BJ (cell line): ENCODE data around the gene CFDP1. TPM values are rescaled to one million over a fixed set of nuclear protein-coding genes. Genes with fewer than 3 reads are reported as not detected.

Experiments used
- CTCF ChIA-PET: fragments of 350-600 bp; formaldehyde crosslinking; extraction: SDS; loops from one replicate; lab custom pipeline; 2021; ENCODE audit warnings: antibody characterized with exemption, inconsistent platforms; lab: Yijun Ruan, JAX
- POLR2A ChIA-PET: fragments of 300-600 bp; sonication (Branson Sonifier 250); formaldehyde crosslinking; extraction: SDS; loops from one replicate; lab custom pipeline; 2021; ENCODE audit warnings: antibody characterized with exemption; lab: Charles Lee
- DNase-seq: peaks from one replicate; pipeline ENCODE4 v3.0.0-alpha.2; 2011; ENCODE audit warnings: low read depth
- H3K27me3 ChIP-seq: 2 replicates; pipeline ENCODE4 v1.6.0; 2011; ENCODE audit warnings: low read length; ENCODE audit not compliant: control insufficient read depth, insufficient read depth
- H3K36me3 ChIP-seq: 2 replicates; pipeline ENCODE4 v1.5.1; 2011; ENCODE audit warnings: low read length; ENCODE audit not compliant: control insufficient read depth, insufficient read depth
- H3K4me3 ChIP-seq: 2 replicates; pipeline ENCODE4 v1.5.1; 2011; ENCODE audit warnings: low read depth, mild to moderate bottlenecking, control low read depth, low read length
- polyA plus RNA-seq: library from polyadenylated mRNA; depleted of rRNA; stranded (reverse); fragments of >200 nt; gene quantifications from 2 replicates; pipeline ENCODE4 v1.2.3, GENCODE V29; 2011
- TF ChIP-seq, protein P1 (sequence below): IDR thresholded peaks from 2 replicates; pipeline ENCODE4 v1.5.1; 2011; ENCODE audit warnings: low read depth, mild to moderate bottlenecking, control low read depth, inconsistent platforms, low read length, moderate library complexity; ENCODE audit not compliant: insufficient read depth

CFDP1 gene
- polyA plus RNA-seq, 1 experiment, result 10.9 TPM

DNA sequence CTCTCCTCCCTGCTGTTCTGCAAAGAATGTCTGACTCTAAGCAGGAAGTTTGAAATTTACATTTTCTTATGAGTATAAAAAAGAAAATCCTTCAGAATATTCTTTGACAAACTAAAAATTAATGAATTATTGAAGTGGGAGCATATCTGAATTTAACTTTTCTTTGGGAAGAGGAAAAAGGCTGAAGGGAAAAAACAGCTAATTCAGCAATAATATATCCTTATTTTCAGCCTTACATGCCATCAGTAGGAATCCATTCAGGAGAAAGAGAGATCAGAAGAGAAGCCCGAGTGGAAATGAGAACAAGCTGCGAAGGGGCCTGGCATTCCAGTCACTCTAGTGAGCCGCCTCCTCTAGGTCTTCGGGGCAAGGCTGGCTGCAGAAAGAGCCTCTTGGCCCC, 140.1 kb downstream of the CFDP1 start:
- TF ChIP-seq, protein P1, sequence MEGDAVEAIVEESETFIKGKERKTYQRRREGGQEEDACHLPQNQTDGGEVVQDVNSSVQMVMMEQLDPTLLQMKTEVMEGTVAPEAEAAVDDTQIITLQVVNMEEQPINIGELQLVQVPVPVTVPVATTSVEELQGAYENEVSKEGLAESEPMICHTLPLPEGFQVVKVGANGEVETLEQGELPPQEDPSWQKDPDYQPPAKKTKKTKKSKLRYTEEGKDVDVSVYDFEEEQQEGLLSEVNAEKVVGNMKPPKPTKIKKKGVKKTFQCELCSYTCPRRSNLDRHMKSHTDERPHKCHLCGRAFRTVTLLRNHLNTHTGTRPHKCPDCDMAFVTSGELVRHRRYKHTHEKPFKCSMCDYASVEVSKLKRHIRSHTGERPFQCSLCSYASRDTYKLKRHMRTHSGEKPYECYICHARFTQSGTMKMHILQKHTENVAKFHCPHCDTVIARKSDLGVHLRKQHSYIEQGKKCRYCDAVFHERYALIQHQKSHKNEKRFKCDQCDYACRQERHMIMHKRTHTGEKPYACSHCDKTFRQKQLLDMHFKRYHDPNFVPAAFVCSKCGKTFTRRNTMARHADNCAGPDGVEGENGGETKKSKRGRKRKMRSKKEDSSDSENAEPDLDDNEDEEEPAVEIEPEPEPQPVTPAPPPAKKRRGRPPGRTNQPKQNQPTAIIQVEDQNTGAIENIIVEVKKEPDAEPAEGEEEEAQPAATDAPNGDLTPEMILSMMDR, result no peak
- DNase-seq, result no peak
- Histone ChIP-seq H3K4me3 (no peak overlapping the region), H3K27me3 (no peaks in the 10 kb centered on the region), H3K36me3 (peaks cover 3% of the 10 kb centered on the region)
- POLR2A ChIA-PET, result no interaction called here
- CTCF ChIA-PET, result interaction anchor here (0.6 to 1.9 kb wide), 5 partner anchors 14 to 94 kb away, joined by 3 to 8 read pairs (median 5); no protein-coding TSS in a partner anchor

DNA sequence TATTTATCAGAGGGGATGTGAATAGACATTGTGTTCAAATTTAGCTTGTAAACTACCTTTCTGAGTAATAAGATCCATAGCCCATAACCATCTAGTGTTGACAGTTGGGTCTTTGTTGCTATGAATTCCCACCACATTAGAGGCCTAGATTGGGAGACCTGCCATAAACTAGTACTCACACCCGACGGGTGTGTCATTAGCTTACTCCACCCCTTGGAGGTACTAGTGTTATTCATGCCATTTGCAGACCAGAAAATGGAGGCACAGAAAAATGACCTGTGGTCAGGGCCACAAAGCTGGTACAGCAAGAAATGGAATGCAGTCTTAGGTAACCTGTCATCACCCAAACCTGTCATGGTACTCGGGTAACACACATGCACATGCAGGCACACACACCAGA, 140.6 kb downstream of the CFDP1 start:
- no peaks in the 10 kb centered on the region for H3K27me3 ChIP-seq
- TF ChIP-seq, protein P1, result no peak
- H3K36me3 ChIP-seq, result peaks cover 3% of the 10 kb centered on the region
- ChIA-PET CTCF (interaction anchor here (0.9 to 1.9 kb wide), 5 partner anchors 10 to 94 kb away, joined by 3 to 8 read pairs (median 5); no protein-coding TSS in a partner anchor), POLR2A (no interaction called here)
- no peak overlapping the region for H3K4me3 ChIP-seq
- DNase-seq, result no peak

DNA sequence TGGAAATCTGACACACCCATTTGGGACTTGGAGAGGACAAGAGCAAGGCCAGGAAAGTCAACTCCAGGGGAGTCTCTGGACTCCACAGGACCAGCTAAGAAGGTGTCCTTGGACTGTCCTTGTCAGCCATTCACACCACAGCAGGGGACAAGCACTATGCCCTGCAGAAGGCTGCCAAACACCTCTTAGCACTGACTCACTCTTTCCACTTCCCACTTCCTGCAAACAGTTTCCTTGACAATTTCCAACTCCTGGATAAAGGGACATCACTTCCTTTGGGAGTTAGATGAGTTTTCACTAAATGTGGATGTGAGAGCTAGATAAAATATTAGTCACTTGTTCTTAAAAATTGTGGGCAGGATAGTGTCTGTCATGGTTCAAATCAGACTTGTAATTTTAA, 144.1 kb downstream of the CFDP1 start:
- ChIA-PET CTCF (interaction anchor here (1.2 kb wide), 1 partner anchor 101 kb away, joined by 3 read pairs; no protein-coding TSS in a partner anchor), POLR2A (interaction anchor here (0.6 kb wide), 1 partner anchor 13 kb away, joined by 3 read pairs; no protein-coding TSS in a partner anchor)
- H3K36me3 ChIP-seq, result peaks cover 3% of the 10 kb centered on the region
- H3K4me3 ChIP-seq, result no peak overlapping the region
- H3K27me3 ChIP-seq, result no peaks in the 10 kb centered on the region
- no peak for DNase-seq
- TF ChIP-seq, protein P1, result no peak

DNA sequence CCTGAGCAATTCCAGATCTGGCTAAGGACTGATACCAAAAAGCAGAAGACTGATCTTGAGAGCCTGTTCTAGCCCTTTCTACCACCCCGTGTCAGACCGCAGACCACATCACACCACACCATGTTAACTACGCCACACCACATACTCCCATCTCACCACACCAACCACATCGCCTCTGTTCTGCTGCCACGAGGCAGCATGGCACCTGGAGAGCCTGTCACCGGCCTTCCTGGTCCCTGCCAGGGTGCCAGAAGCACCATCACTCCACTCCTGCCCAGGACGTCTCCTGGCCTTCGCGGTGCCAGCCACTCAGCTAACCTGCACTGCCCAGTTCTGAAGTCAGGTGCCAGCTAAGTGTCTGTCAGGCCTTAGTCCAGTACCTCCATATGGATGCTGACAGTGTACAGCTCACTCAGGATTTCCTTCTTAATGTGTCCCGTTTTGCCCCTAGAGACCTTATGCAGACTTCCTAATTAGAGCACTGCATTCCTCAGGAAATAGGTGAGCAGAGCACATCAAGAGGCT, 144.6 kb downstream of the CFDP1 start:
- CTCF ChIA-PET, result interaction anchor here (1.2 kb wide), 1 partner anchor 102 kb away, joined by 3 read pairs; no protein-coding TSS in a partner anchor
- TF ChIP-seq, protein P1, result no peak
- no peaks in the 10 kb centered on the region for H3K27me3 ChIP-seq

DNA sequence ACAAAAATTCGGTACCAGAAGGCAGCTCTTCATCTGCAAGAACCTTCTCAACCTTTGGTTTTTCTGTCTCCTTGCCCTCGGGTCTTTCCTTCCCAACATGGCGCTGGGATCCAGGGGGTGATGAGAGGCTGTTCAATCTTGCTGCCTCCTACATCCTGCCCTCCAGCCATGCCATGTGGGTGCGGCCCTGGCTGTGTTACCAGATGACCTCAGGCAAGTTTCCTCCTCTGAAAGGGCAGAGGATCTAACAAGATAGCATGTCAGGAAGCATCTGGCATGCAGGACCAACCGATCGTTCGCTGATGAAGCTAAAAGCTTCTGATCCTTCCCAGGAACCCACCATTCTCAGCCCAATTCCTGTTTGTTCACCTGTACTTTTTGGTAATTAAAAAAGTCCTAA, 145.1 kb downstream of the CFDP1 start:
- Histone ChIP-seq H3K36me3 (peaks cover 3% of the 10 kb centered on the region), H3K4me3 (no peak overlapping the region), H3K27me3 (no peaks in the 10 kb centered on the region)
- POLR2A ChIA-PET, result no interaction called here
- CTCF ChIA-PET, result no interaction called here
- no peak for DNase-seq
- TF ChIP-seq, protein P1, result no peak

More for the DNA sequence above, 144.6 kb downstream of the CFDP1 start:
- no peak for DNase-seq
- H3K36me3 ChIP-seq, result peaks cover 3% of the 10 kb centered on the region
- POLR2A ChIA-PET, result no interaction called here
- no peak overlapping the region for H3K4me3 ChIP-seq
